Stimulated activated CD4-positive, alpha-beta T cell treated with anti-CD3 and anti-CD28 coated beads, Interleukin-12 subunit alpha, Interleukin-12 subunit beta, amount 100 ng/mL, for 24 hours (primary cell): ENCODE measurements around the gene CCDC136.

Experiments used
- DNase-seq, 2 experiments: peaks; one replicate each; pipeline ENCODE4 v3.0.0-alpha.2; 2020; ENCODE audit warnings: low read depth in 2 of 2

Gene CCDC136

GRCh38 chr7:128805225-128805624 is 13.5 kb downstream of the CCDC136 start:
- no peak for DNase-seq

GRCh38 chr7:128807191-128807590 is 15.4 kb downstream of the CCDC136 start:
- no peak for DNase-seq

GRCh38 chr7:128809363-128809762 is 17.6 kb downstream of the CCDC136 start:
- DNase-seq, result no peak

GRCh38 chr7:128810473-128810872 is 18.7 kb downstream of the CCDC136 start:
- no peak for DNase-seq

GRCh38 chr7:128810997-128811396 is 19.2 kb downstream of the CCDC136 start:
- no peak for DNase-seq

- DNase-seq, result no peak
Observed at GRCh38 chr7:128811631-128812430, 20.1 kb downstream of the CCDC136 start.

- no peak for DNase-seq
Observed at GRCh38 chr7:128812514-128813168, 20.9 kb downstream of the CCDC136 start.

GRCh38 chr7:128814499-128814898 is 22.7 kb downstream of the CCDC136 start:
- no peak for DNase-seq

GRCh38 chr7:128815289-128815942 is 23.6 kb downstream of the CCDC136 start:
- no peak for DNase-seq

GRCh38 chr7:128818694-128819093 is 26.9 kb downstream of the CCDC136 start:
- no peak for DNase-seq

- DNase-seq, result no peak
Observed at GRCh38 chr7:128821724-128822123, 30.0 kb downstream of the CCDC136 start.

- DNase-seq, result no peak
Observed at GRCh38 chr7:128826512-128826911, 34.7 kb downstream of the CCDC136 start.

GRCh38 chr7:128826916-128827247 is 35.1 kb downstream of the CCDC136 start:
- DNase-seq, result no peak

- no peak for DNase-seq
Observed at GRCh38 chr7:128827248-128827958, 35.6 kb downstream of the CCDC136 start.

GRCh38 chr7:128827971-128828711 is 36.4 kb downstream of the CCDC136 start:
- DNase-seq, result no peak

GRCh38 chr7:128829391-128830166 is 37.8 kb downstream of the CCDC136 start:
- DNase-seq, result no peak

GRCh38 chr7:128830231-128831177 is 38.7 kb downstream of the CCDC136 start, which contains the start of gene FLNC:
FLNC (plus strand) TSS chr7:128830406; CDS start chr7:128830638, 232 bp downstream.
- DNase-seq, result peak in 1 of 2 experiments; percentile 12

- DNase-seq, result no peak
Observed at GRCh38 chr7:128831178-128831993, 39.6 kb downstream of the CCDC136 start.
